GM20000 (cell line): ENCODE results near the gene FARS2.

Experiments used
- DNase-seq: peaks from one replicate; pipeline ENCODE4 v3.0.0; 2012; ENCODE audit warnings: low spot score
- CTCF ChIP-seq: IDR thresholded peaks from 2 replicates; pipeline ENCODE4 v1.5.1; 2012; ENCODE audit warnings: mild to moderate bottlenecking, control low read depth; ENCODE audit errors: extremely low read depth, missing control alignments

FARS2 gene

GRCh38 chr6:5705252-5705651, 443.9 kb downstream of the FARS2 start:
- no peak for DNase-seq
- no peak for TF ChIP-seq CTCF

- DNase-seq, result no peak
- no peak for TF ChIP-seq CTCF
These were observed 445.1 kb downstream of the FARS2 start for GRCh38 chr6:5706124-5707033.

- no peak for DNase-seq
- TF ChIP-seq CTCF, result no peak
These were observed 446.1 kb downstream of the FARS2 start for GRCh38 chr6:5707281-5708045.

GRCh38 chr6:5710516-5710915, 449.2 kb downstream of the FARS2 start:
- TF ChIP-seq CTCF, result no peak

GRCh38 chr6:5710936-5711335, 449.6 kb downstream of the FARS2 start:
- DNase-seq, result no peak
- TF ChIP-seq CTCF, result no peak

More at GRCh38 chr6:5710516-5710915, 449.2 kb downstream of the FARS2 start:
- no peak for DNase-seq

- TF ChIP-seq CTCF, result no peak
- no peak for DNase-seq
These were observed 451.3 kb downstream of the FARS2 start for GRCh38 chr6:5712349-5713215.
